Central memory CD8-positive, alpha-beta T cell (primary cell): ENCODE measurements around the gene CRAT.
A peak's percentile ranks its signal among the peaks of the same experiment; 100 is the strongest.

Source experiments
- ATAC-seq: fragments of 150-1000 bp; cut with Tn5 transposase; replicated peaks from 2 replicates; pipeline ENCODE4 v1.10.0; 2022; ENCODE audit warnings: mild to moderate bottlenecking, moderate FRiP score, moderate number of reproducible peaks; ENCODE audit not compliant: poor library complexity, severe bottlenecking; ENCODE audit errors: extremely low read depth
- DNase-seq, 2 donors: peaks; one replicate each; pipeline ENCODE4 v3.0.0; 2021; ENCODE audit warnings: low spot score in 2 of 2
- H3K27ac Mint-ChIP-seq: one replicate; pipeline ENCODE4 v1.8.0; 2022; ENCODE audit warnings: low read depth, mild to moderate bottlenecking, moderate library complexity, mixed read lengths
- H3K27me3 Mint-ChIP-seq: one replicate; pipeline ENCODE4 v1.8.0; 2022; ENCODE audit warnings: mixed read lengths
- H3K36me3 Mint-ChIP-seq: one replicate; pipeline ENCODE4 v1.8.0; 2022; ENCODE audit warnings: mild to moderate bottlenecking, moderate library complexity, mixed read lengths; ENCODE audit not compliant: insufficient read depth
- H3K4me1 Mint-ChIP-seq: one replicate; pipeline ENCODE4 v1.8.0; 2022; ENCODE audit warnings: mixed read lengths
- H3K4me3 Mint-ChIP-seq: one replicate; pipeline ENCODE4 v1.8.0; 2022; ENCODE audit warnings: mild to moderate bottlenecking, moderate library complexity, mixed read lengths
- H3K9me3 Mint-ChIP-seq: one replicate; pipeline ENCODE4 v1.8.0; 2022; ENCODE audit warnings: mixed read lengths

Gene CRAT

GRCh38 chr9:129089246-129089645 lies 21.3 kb downstream of the CRAT start:
- Mint-ChIP-seq H3K27ac (no peak overlapping the region), H3K27me3 (no peaks in the 10 kb centered on the region), H3K9me3 (no peaks in the 10 kb centered on the region), H3K4me3 (no peak overlapping the region), H3K36me3 (peaks cover 6% of the 10 kb centered on the region), H3K4me1 (no peaks in the 10 kb centered on the region)
- ATAC-seq (no peak), DNase-seq (no peak)

GRCh38 chr9:129084087-129084486 lies 26.5 kb downstream of the CRAT start:
- DNase-seq (no peak), ATAC-seq (no peak)
- peaks cover 22% of the 10 kb centered on the region for H3K36me3 Mint-ChIP-seq
- peaks cover 6% of the 10 kb centered on the region for H3K4me1 Mint-ChIP-seq
- no peak overlapping the region for H3K4me3 Mint-ChIP-seq
- no peaks in the 10 kb centered on the region for H3K27me3 Mint-ChIP-seq
- H3K27ac Mint-ChIP-seq, result no peak overlapping the region
- no peaks in the 10 kb centered on the region for H3K9me3 Mint-ChIP-seq

- DNase-seq, result peak in 1 of 2 donors; percentile 14
- Mint-ChIP-seq H3K4me1 (peaks cover 6% of the 10 kb centered on the region), H3K9me3 (no peaks in the 10 kb centered on the region), H3K27ac (peak overlapping the region; percentile 88), H3K36me3 (peaks cover 20% of the 10 kb centered on the region), H3K27me3 (no peaks in the 10 kb centered on the region), H3K4me3 (peak overlapping the region; percentile 85)
- ATAC-seq, result no peak
Observed at GRCh38 chr9:129081388-129081904, 29.1 kb downstream of the CRAT start.

- H3K27ac Mint-ChIP-seq, result peak within 1 kb of the TSS; percentile 88
- ATAC-seq (peak; percentile 97), DNase-seq (peak; percentile 95 to 99)
- H3K4me3 Mint-ChIP-seq, result peak within 1 kb of the TSS; percentile 85
- H3K4me1 Mint-ChIP-seq, result peaks cover 6% of the 10 kb centered on the region
- H3K9me3 Mint-ChIP-seq, result no peaks in the 10 kb centered on the region
- H3K27me3 Mint-ChIP-seq, result no peaks in the 10 kb centered on the region
- H3K36me3 Mint-ChIP-seq, result peaks cover 19% of the 10 kb centered on the region
Observed at GRCh38 chr9:129080601-129081387, 29.8 kb downstream of the CRAT start, which contains the start of gene DOLPP1. TSS of gene DOLPP1 (plus strand) at chr9:129081111. CDS start at chr9:129081132, 21 bp downstream.

- no peaks in the 10 kb centered on the region for H3K27me3 Mint-ChIP-seq
- no peak for DNase-seq
- no peak for ATAC-seq
- H3K4me1 Mint-ChIP-seq, result peaks cover 6% of the 10 kb centered on the region
- peak overlapping the region; percentile 85 for H3K4me3 Mint-ChIP-seq
- peak overlapping the region; percentile 88 for H3K27ac Mint-ChIP-seq
- no peaks in the 10 kb centered on the region for H3K9me3 Mint-ChIP-seq
- peaks cover 18% of the 10 kb centered on the region for H3K36me3 Mint-ChIP-seq
Observed at GRCh38 chr9:129080298-129080600, 30.3 kb downstream of the CRAT start.

GRCh38 chr9:129079829-129080228 lies 30.8 kb downstream of the CRAT start:
- ATAC-seq, result no peak
- Mint-ChIP-seq H3K27me3 (no peaks in the 10 kb centered on the region), H3K36me3 (peaks cover 16% of the 10 kb centered on the region), H3K4me1 (peaks cover 6% of the 10 kb centered on the region), H3K4me3 (peak overlapping the region; percentile 85), H3K9me3 (no peaks in the 10 kb centered on the region), H3K27ac (no peak overlapping the region)
- no peak for DNase-seq

- ATAC-seq (no peak), DNase-seq (no peak)
- Mint-ChIP-seq H3K27me3 (no peaks in the 10 kb centered on the region), H3K4me3 (peak overlapping the region; percentile 85), H3K36me3 (peaks cover 16% of the 10 kb centered on the region), H3K27ac (no peak overlapping the region), H3K4me1 (peaks cover 6% of the 10 kb centered on the region), H3K9me3 (no peaks in the 10 kb centered on the region)
Observed at GRCh38 chr9:129078691-129079503, 31.7 kb downstream of the CRAT start.

- no peaks in the 10 kb centered on the region for H3K9me3 Mint-ChIP-seq
- DNase-seq (no peak), ATAC-seq (no peak)
- peaks cover 11% of the 10 kb centered on the region for H3K4me1 Mint-ChIP-seq
- no peak overlapping the region for H3K4me3 Mint-ChIP-seq
- no peaks in the 10 kb centered on the region for H3K27me3 Mint-ChIP-seq
- H3K27ac Mint-ChIP-seq, result no peak overlapping the region
- H3K36me3 Mint-ChIP-seq, result peaks cover 16% of the 10 kb centered on the region
Observed at GRCh38 chr9:129077236-129077635, 33.4 kb downstream of the CRAT start.

- no peak for DNase-seq
- H3K4me1 Mint-ChIP-seq, result peaks cover 11% of the 10 kb centered on the region
- peaks cover 17% of the 10 kb centered on the region for H3K36me3 Mint-ChIP-seq
- no peak overlapping the region for H3K4me3 Mint-ChIP-seq
- peak overlapping the region; percentile 55 for H3K27ac Mint-ChIP-seq
- no peak for ATAC-seq
- H3K9me3 Mint-ChIP-seq, result no peaks in the 10 kb centered on the region
- no peaks in the 10 kb centered on the region for H3K27me3 Mint-ChIP-seq
Observed at GRCh38 chr9:129076640-129077037, 34.0 kb downstream of the CRAT start.

GRCh38 chr9:129075996-129076639 lies 34.5 kb downstream of the CRAT start:
- H3K27me3 Mint-ChIP-seq, result no peaks in the 10 kb centered on the region
- H3K4me1 Mint-ChIP-seq, result peaks cover 11% of the 10 kb centered on the region
- ATAC-seq (no peak), DNase-seq (no peak)
- H3K4me3 Mint-ChIP-seq, result no peak overlapping the region
- H3K9me3 Mint-ChIP-seq, result no peaks in the 10 kb centered on the region
- peaks cover 12% of the 10 kb centered on the region for H3K36me3 Mint-ChIP-seq
- peak overlapping the region; percentile 55 for H3K27ac Mint-ChIP-seq

- DNase-seq (no peak), ATAC-seq (no peak)
- H3K27me3 Mint-ChIP-seq, result no peaks in the 10 kb centered on the region
- H3K9me3 Mint-ChIP-seq, result no peaks in the 10 kb centered on the region
- H3K36me3 Mint-ChIP-seq, result peaks cover 7% of the 10 kb centered on the region
- H3K27ac Mint-ChIP-seq, result no peak overlapping the region
- peaks cover 11% of the 10 kb centered on the region for H3K4me1 Mint-ChIP-seq
- no peak overlapping the region for H3K4me3 Mint-ChIP-seq
Observed at GRCh38 chr9:129074106-129074505, 36.5 kb downstream of the CRAT start.

GRCh38 chr9:129073404-129073803 lies 37.2 kb downstream of the CRAT start:
- Mint-ChIP-seq H3K4me3 (no peak overlapping the region), H3K36me3 (peaks cover 9% of the 10 kb centered on the region), H3K27me3 (no peaks in the 10 kb centered on the region), H3K9me3 (no peaks in the 10 kb centered on the region), H3K4me1 (peaks cover 11% of the 10 kb centered on the region), H3K27ac (peak overlapping the region; percentile 64)
- no peak for DNase-seq
- ATAC-seq, result no peak
